Esophagus squamous epithelium (tissue), 4 donors: ENCODE data around the gene FAM83D.

ENCODE experiments used
- CTCF ChIP-seq, 6 experiments: fragments of 450-650 bp in 4 of 6; fragments of 200-600 bp in 2 of 6; sonication (generic) in 2 of 6; IDR thresholded peaks; one replicate each; pipeline ENCODE4 v1.5.1; 2016 to 2019; ENCODE audit warnings: antibody characterized with exemption in 6 of 6, mild to moderate bottlenecking in 4 of 6, moderate library complexity in 4 of 6
- POLR2A ChIP-seq, 4 donors: fragments of 450-650 bp; IDR thresholded peaks; one replicate each; pipeline ENCODE4 v1.6.1; 2017; ENCODE audit warnings: antibody characterized with exemption in 4 of 4, mild to moderate bottlenecking in 4 of 4, moderate library complexity in 3 of 4

GRCh38 chr20:38926934-38927616 is 858 bp downstream of the FAM83D start:
- TF ChIP-seq CTCF (IDR thresholded peaks at IDR 0.05) (no peak), POLR2A (IDR thresholded peaks at IDR 0.05) (no peak)
